ENCODE measurements around the gene KTI12.

KTI12 gene

GRCh38 chr1:52002038-52002917 is 31.3 kb downstream of the KTI12 start:
- no peak overlapping the region for H3K4me3 ChIP-seq (ENCODE audit: low read depth, low read length)
- DNase-seq (ENCODE audit: low read depth), result peak; percentile 75
- TF ChIP-seq CTCF (IDR thresholded peaks at IDR 0.05; ENCODE audit: low read depth, low read length, missing control alignments), result peak; percentile 90

- no peak for DNase-seq (ENCODE audit: low read depth)
- no peak overlapping the region for H3K4me3 ChIP-seq (ENCODE audit: low read depth, low read length)
- TF ChIP-seq CTCF (IDR thresholded peaks at IDR 0.05; ENCODE audit: low read depth, low read length, missing control alignments), result no peak
Observed at GRCh38 chr1:51998701-51999100, 34.9 kb downstream of the KTI12 start.

- DNase-seq (ENCODE audit: low read depth), result no peak
- no peak overlapping the region for H3K4me3 ChIP-seq (ENCODE audit: low read depth, low read length)
- no peak for TF ChIP-seq CTCF (IDR thresholded peaks at IDR 0.05; ENCODE audit: low read depth, low read length, missing control alignments)
Observed at GRCh38 chr1:51997974-51998382, 35.6 kb downstream of the KTI12 start.

- no peak for DNase-seq (ENCODE audit: low read depth)
- no peak for TF ChIP-seq CTCF (IDR thresholded peaks at IDR 0.05; ENCODE audit: low read depth, low read length, missing control alignments)
- peak within 1 kb of the TSS; percentile 43 for H3K4me3 ChIP-seq (ENCODE audit: low read depth, low read length)
Observed at GRCh38 chr1:51990478-51990965, 43.1 kb downstream of the KTI12 start, which contains the start of gene RAB3B. Gene RAB3B (minus strand): TSS chr1:51990700. CDS start chr1:51977117, 13,583 bp downstream.

GRCh38 chr1:51989582-51990477 is 43.8 kb downstream of the KTI12 start:
- DNase-seq (ENCODE audit: low read depth), result no peak
- peak overlapping the region; percentile 43 for H3K4me3 ChIP-seq (ENCODE audit: low read depth, low read length)
- no peak for TF ChIP-seq CTCF (IDR thresholded peaks at IDR 0.05; ENCODE audit: low read depth, low read length, missing control alignments)

GRCh38 chr1:51988254-51988653 is 45.4 kb downstream of the KTI12 start:
- TF ChIP-seq CTCF (IDR thresholded peaks at IDR 0.05; ENCODE audit: low read depth, low read length, missing control alignments), result no peak
- no peak for DNase-seq (ENCODE audit: low read depth)
- H3K4me3 ChIP-seq (ENCODE audit: low read depth, low read length), result no peak overlapping the region

All from GM12864 (cell line).